NAMALWA (cell line): ENCODE data around the gene ANKMY2.
"Not testable (repeated sequence)": the region's sequence is repeated elsewhere in the genome, so short reads cannot be mapped to it uniquely, and the experiment has no call there.

Experiments used
- DNase-seq: peaks from one replicate; pipeline ENCODE4 v3.0.0-alpha.2; 2015; ENCODE audit warnings: low spot score

The ANKMY2 gene

GRCh38 chr7:16659854-16660497 is 14.4 kb upstream of the ANKMY2 start:
- DNase-seq = not testable (repeated sequence)

DNA sequence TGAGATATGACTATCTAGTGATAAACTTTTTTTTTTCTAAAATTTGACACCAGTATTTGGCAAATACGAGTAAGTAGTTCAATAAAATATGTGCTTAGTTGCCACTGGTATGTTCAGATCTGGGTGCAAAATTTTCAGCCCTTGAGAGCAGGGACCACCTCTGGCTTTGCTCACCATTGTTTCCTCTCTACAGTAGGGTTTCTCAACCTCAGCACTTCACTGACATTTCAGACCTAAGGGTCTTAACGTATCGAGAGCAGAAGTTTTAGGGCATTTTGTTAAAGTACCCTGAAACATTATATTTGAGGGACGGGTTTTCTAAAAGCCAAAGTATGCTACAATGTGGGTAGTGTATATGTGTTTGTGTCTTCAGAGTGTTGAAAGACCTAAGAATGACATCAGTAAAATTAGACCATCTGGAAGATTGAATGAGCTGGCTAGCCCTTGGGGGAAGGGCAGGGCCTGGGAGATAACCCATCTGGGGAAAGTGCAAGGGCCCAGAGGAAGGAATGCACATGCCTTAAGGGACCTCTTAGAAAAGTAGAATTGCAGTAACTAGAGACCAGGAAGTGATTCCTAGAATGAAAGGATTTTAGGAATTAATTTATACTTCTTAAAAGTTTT is 12.2 kb upstream of the ANKMY2 start:
- DNase-seq = no peak

GRCh38 chr7:16656141-16656540 is 10.6 kb upstream of the ANKMY2 start:
- DNase-seq = no peak

GRCh38 chr7:16655394-16655793 is 9.8 kb upstream of the ANKMY2 start:
- DNase-seq = no peak

DNA sequence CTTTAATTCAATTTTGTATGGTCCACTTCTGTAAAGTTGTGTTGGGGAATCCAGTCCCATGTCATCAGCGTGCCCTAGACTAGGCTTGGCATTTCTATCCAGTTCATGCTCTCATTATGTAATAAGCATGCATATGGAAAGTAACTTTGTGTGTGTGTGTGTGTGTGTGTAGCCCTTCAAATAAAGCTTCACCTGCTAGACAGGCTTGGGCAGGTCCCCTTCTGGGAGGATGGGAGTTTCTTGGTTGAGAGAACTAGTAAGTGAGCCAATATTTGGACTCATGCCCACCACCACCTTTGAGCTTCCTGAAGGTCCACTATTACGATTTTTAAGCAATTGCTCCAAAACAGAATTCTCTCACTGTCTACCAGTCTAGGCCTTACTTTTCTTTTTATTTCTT is 7.3 kb upstream of the ANKMY2 start:
- no peak for DNase-seq

- no peak for DNase-seq
Observed at GRCh38 chr7:16652240-16652583, 6.7 kb upstream of the ANKMY2 start.

DNA sequence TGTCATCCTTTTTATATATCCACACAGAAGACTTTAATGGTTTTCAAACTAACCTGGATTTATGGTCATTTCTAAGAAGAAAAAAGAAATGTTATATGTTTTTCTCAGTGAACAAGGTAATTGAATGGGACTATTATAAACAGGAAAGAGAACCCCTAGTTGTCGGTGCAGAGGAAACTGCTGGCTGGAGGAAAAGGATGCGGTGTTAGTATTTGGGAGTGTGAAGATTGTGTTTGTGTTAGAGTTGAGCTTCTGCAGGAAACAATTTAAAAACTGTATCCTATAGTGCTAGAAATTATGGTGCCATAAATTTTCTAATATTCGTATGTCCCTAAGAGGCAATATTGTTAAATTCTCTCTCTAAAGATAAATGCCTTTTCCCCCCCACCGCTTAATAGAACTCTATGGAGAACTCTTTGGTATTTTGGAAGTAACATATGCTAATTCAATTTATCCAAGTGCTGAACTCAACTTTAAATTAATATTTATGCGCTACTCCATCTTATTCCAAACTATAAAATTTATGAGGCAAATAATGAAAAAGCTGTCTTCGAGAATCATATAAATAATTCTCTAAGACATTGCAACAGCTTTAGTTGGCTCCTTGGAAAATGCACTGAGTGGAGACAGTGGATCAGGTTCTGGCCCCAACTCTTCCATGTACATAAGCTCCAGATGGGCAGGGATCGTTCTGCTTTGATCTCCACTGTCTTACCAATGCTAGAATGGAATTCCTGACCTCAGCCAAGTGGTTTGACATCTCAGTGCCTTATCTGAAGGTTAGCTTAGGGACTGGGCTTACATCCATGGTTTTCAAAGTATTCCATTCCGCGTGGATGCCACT is 6.1 kb upstream of the ANKMY2 start:
- DNase-seq = no peak

GRCh38 chr7:16650266-16650665 is 4.7 kb upstream of the ANKMY2 start:
- no peak for DNase-seq

GRCh38 chr7:16649196-16649595 is 3.6 kb upstream of the ANKMY2 start:
- DNase-seq = no peak

DNA sequence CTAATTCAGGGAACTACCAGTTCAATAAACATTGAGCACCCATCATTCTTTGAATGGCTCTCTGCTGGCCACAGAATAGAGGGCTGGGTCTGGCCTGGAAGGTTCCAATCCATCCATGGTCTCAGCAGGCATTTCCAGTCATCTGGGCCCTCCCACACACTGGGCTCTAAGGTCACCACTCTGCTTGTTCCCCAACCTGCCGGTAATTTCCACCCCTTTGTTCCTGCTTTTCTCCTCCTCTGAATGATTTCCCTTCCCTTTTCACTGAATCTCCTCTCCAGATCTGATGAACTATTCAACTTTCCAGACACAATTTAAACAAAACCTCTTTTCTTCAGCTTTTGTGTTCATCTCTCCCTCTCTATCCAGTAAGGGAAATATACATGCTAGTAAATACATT is 3.0 kb upstream of the ANKMY2 start:
- no peak for DNase-seq

GRCh38 chr7:16647435-16647960 is 1.9 kb upstream of the ANKMY2 start:
- DNase-seq = peak; percentile 44

DNA sequence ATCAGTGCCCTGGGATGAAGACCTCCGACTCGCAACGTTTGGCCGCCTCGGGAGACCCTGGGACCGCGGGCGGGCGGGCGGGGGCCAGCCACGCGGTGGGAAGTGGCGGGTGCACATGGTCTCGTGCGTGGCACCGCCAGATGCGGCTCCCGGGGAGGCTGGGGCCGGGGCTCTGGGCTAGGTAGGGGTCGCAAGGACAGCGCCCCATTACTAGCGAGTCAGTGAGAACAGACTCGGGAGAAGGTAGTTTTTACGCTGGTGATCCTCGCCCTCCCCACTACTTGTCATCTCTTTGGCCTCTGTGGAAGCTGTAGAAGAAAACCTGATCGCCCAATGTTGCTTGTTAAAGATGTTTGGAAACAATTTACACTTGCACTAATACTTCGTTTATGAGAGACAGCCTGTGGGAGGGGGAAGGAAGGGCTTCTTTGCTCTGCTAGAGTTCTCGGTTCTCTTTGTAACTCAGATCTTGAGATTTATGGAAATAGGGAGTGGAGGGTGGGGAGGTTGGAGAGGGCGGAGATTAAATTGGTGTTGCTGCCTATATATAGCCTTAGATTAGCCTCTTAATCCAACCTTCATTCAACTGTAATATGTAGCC is 1.0 kb upstream of the ANKMY2 start:
- DNase-seq = peak; percentile 59

DNA sequence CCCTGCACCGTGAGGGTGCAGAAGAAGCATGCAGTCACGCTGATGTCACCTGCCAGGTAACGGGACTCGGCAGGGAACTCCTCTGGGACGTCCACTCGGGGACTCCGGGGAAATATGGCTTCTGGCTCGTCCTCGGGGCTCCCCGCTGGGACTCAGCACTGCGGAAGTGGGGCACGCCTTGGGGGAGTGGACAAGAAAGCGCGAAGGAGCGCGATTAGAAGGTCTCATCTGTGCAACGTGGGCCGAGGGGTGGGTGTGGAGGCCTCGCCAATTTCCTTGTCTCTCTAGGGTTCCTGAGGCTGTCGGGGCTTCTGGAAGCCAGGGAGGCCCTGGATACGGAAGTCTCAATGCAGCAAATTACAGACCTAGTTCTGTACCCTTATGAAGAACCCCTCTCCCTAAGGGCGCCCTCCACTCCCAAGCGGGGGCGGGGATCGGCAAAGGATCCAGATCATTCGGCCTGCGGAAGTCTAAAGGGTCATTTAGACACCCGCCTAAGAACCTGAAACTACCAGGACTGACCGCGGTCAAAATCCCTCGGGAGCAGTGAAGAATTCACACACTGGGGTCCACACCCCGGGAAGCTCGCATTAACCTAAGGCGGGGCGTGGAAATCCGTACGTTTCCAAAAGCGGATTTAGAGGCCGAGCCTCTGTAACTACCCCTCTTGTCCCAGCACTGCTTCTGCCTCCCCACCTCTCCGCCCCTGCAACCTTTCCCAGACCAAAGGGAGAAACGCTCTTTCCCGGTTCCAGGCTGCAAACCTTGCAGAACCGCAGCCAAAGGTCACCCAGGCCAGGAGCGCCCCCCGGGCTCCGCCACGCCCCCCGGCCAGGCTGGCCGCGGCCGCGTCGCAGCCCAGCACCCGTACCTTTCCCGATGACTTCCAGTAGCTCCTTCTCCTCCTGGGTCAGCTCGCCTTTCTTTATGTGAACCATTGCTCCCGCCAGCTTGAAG is 640 bp downstream of the ANKMY2 start:
- DNase-seq = no peak

DNA sequence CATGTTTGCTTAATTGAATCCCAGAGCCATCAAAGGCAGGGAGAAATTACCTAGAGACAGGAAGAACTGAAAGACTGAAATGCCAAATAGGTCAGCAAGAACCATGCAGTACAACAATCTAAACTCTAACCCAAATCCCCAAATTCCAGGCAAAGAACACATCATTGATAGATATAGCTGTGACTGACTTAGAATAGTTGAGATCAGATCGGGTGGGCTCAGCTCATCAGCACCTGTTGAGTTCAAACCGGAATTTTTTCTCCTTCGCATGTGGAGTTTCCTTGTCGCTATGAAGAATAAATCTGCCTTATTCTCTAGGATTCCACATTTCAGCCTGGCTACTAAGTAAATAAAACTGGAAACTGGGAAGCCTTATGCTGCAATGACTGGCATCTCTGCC is 1.4 kb downstream of the ANKMY2 start:
- DNase-seq = no peak

DNA sequence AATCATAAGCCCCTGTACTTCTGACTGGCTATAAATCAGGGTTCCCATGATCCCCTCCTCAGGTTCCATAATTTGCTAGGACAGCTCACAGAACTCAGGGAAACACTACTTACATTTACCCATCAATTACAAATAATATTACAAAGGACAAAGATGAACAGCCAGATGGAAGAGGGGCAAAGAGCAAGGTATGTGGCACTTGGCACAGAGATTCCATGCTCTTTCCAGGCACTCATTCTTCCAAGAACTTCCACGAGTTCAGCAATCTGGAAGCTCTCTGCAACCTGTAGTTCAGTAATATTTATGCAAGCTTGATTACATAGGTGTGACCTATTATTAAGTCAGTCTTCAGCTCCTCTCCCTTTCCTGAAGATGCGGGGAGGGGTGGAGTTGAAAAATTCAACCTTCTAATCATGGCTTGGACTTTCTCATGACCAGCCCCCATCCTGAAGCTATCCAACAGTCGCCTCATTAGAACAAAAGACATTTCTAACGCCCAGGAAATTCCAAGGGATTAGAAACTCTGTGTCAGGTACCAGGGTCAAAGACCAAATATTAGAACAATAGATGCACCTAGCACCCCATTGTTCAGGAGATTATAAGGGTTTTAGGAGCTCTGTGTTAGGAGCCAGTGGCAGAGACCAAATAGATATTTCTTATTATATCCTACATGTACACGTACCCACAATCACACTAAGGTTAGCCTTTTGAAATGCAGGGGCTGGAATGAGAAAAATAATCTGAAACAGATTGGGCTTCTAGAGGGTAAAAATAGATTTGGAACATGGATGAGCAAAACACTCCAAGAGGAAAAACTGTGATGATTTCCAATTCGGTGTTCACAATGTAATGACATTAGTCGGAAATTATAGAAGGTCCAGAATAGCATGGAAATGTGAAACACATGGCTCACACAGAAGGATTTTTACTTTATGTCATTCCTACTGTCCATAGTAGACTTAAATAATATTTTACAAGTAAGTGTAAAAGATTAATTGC is 7.0 kb downstream of the ANKMY2 start:
- DNase-seq = no peak

- no peak for DNase-seq
Observed at GRCh38 chr7:16637379-16637778, 8.2 kb downstream of the ANKMY2 start.

DNA sequence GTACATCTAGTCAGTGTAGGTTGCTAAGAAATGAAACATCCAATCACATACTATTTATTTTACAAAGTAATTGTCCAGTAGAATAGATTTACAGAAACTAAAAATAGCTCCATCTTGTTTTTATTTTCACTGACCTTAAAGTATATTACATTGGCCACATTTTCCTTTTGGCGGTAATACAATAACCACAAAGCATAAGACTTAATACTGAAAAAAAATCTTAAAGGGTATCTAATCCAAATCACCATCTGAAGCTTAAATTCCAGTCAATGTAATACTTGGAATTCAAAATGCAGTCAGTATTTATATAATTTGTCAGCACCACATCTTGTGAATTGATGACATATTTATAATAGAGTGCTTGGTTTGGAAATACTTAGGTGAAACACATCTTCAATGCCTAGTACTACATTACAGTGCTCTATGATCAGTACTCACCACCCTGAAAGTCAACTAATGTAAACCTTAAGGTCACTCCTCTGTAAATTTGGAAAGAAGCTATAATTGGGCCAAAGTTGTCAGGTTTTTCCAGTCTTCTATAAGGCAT is 8.9 kb downstream of the ANKMY2 start:
- no peak for DNase-seq

GRCh38 chr7:16634271-16634738 is 11.2 kb downstream of the ANKMY2 start:
- DNase-seq = no peak

GRCh38 chr7:16630654-16631053 is 14.9 kb downstream of the ANKMY2 start:
- no peak for DNase-seq

GRCh38 chr7:16627236-16627635 is 18.3 kb downstream of the ANKMY2 start:
- no peak for DNase-seq
